ENCODE data around the gene GPR12.

Gene GPR12

GRCh38 chr13:26722321-26722720, 38.3 kb downstream of the GPR12 start:
- Histone ChIP-seq H3K27me3 (no peaks in the 10 kb centered on the region), H3K4me3 (peak overlapping the region; percentile 43; the same call in 1 of the 2 replicates), H3K4me1 (peaks cover 66% of the 10 kb centered on the region), H3K4me2 (peak overlapping the region; percentile 89), H3K36me3 (no peaks in the 10 kb centered on the region), H3K9me3 (peaks cover 6% of the 10 kb centered on the region; the same call in 1 of the 2 replicates), H4K20me1 (no peaks in the 10 kb centered on the region), H3K9ac (no peak overlapping the region), H3K27ac (no peak overlapping the region; the same call in 1 of the 2 replicates)
- no peak for TF ChIP-seq Cebpa-rat (IDR thresholded peaks at IDR 0.05)

GRCh38 chr13:26721251-26722121, 39.1 kb downstream of the GPR12 start:
- Histone ChIP-seq H3K27me3 (no peaks in the 10 kb centered on the region), H3K9ac (peak overlapping the region; percentile 64), H3K4me3 (peak overlapping the region; percentile 43), H3K36me3 (no peaks in the 10 kb centered on the region), H3K27ac (peak overlapping the region; percentile 71), H4K20me1 (no peaks in the 10 kb centered on the region), H3K4me2 (peak overlapping the region; percentile 89), H3K4me1 (peaks cover 57% of the 10 kb centered on the region), H3K9me3 (peaks cover 6% of the 10 kb centered on the region; the same call in 1 of the 2 replicates)
- TF ChIP-seq Cebpa-rat (IDR thresholded peaks at IDR 0.05) = no peak

- Histone ChIP-seq H3K36me3 (no peaks in the 10 kb centered on the region), H3K27me3 (no peaks in the 10 kb centered on the region), H3K9ac (no peak overlapping the region), H3K4me1 (peaks cover 44% of the 10 kb centered on the region), H3K4me3 (no peak overlapping the region), H3K9me3 (no peaks in the 10 kb centered on the region), H3K4me2 (peak overlapping the region; percentile 29), H4K20me1 (no peaks in the 10 kb centered on the region), H3K27ac (no peak overlapping the region)
- TF ChIP-seq Cebpa-rat (IDR thresholded peaks at IDR 0.05) = no peak
Measured at GRCh38 chr13:26719356-26719945, 41.1 kb downstream of the GPR12 start.

- Histone ChIP-seq H3K9ac (no peak overlapping the region), H3K36me3 (no peaks in the 10 kb centered on the region), H3K4me3 (no peak overlapping the region), H4K20me1 (no peaks in the 10 kb centered on the region), H3K27me3 (no peaks in the 10 kb centered on the region), H3K4me2 (peak overlapping the region; percentile 29; the same call in 1 of the 2 replicates), H3K4me1 (peaks cover 44% of the 10 kb centered on the region), H3K27ac (no peak overlapping the region), H3K9me3 (no peaks in the 10 kb centered on the region)
- TF ChIP-seq Cebpa-rat (IDR thresholded peaks at IDR 0.05) = no peak
Measured at GRCh38 chr13:26718872-26719271, 41.7 kb downstream of the GPR12 start.

- Histone ChIP-seq H4K20me1 (no peaks in the 10 kb centered on the region), H3K27ac (no peak overlapping the region), H3K36me3 (no peaks in the 10 kb centered on the region), H3K4me2 (no peak overlapping the region), H3K9me3 (no peaks in the 10 kb centered on the region; the same call in 1 of the 2 replicates), H3K9ac (no peak overlapping the region), H3K4me1 (peaks cover 44% of the 10 kb centered on the region), H3K27me3 (no peaks in the 10 kb centered on the region), H3K4me3 (no peak overlapping the region)
- TF ChIP-seq Cebpa-rat (IDR thresholded peaks at IDR 0.05) = no peak
Measured at GRCh38 chr13:26718146-26718545, 42.4 kb downstream of the GPR12 start.

GRCh38 chr13:26716984-26717383, 43.6 kb downstream of the GPR12 start:
- Histone ChIP-seq H3K4me1 (peaks cover 33% of the 10 kb centered on the region), H4K20me1 (no peaks in the 10 kb centered on the region), H3K9ac (no peak overlapping the region), H3K9me3 (no peaks in the 10 kb centered on the region; the same call in 1 of the 2 replicates), H3K27ac (no peak overlapping the region), H3K4me2 (no peak overlapping the region), H3K4me3 (no peak overlapping the region), H3K27me3 (no peaks in the 10 kb centered on the region), H3K36me3 (no peaks in the 10 kb centered on the region)
- no peak for TF ChIP-seq Cebpa-rat (IDR thresholded peaks at IDR 0.05)

- H3K9ac ChIP-seq = no peak overlapping the region
- H3K27me3 ChIP-seq = no peaks in the 10 kb centered on the region
- H3K27ac ChIP-seq = no peak overlapping the region
- no peaks in the 10 kb centered on the region for H3K36me3 ChIP-seq
- peaks cover 12% of the 10 kb centered on the region for H3K4me1 ChIP-seq
- H4K20me1 ChIP-seq = no peaks in the 10 kb centered on the region
- H3K4me3 ChIP-seq = no peak overlapping the region
- no peak overlapping the region for H3K4me2 ChIP-seq
- TF ChIP-seq Cebpa-rat (IDR thresholded peaks at IDR 0.05) = no peak
- H3K9me3 ChIP-seq = no peaks in the 10 kb centered on the region; the same call in 1 of the 2 replicates
Measured at GRCh38 chr13:26713341-26713740, 47.2 kb downstream of the GPR12 start.

GRCh38 chr13:26711211-26711610, 49.4 kb downstream of the GPR12 start:
- peaks cover 12% of the 10 kb centered on the region for H3K4me1 ChIP-seq
- TF ChIP-seq Cebpa-rat (IDR thresholded peaks at IDR 0.05) = no peak
- H3K27me3 ChIP-seq = no peaks in the 10 kb centered on the region
- no peak overlapping the region for H3K4me3 ChIP-seq
- no peaks in the 10 kb centered on the region for H4K20me1 ChIP-seq
- no peak overlapping the region for H3K27ac ChIP-seq
- H3K36me3 ChIP-seq = no peaks in the 10 kb centered on the region
- H3K9ac ChIP-seq = no peak overlapping the region
- H3K4me2 ChIP-seq = no peak overlapping the region
- H3K9me3 ChIP-seq = no peaks in the 10 kb centered on the region; the same call in 1 of the 2 replicates

GRCh38 chr13:26710166-26710565, 50.4 kb downstream of the GPR12 start:
- no peak overlapping the region for H3K4me2 ChIP-seq
- no peak overlapping the region for H3K4me3 ChIP-seq
- H3K9ac ChIP-seq = no peak overlapping the region
- peaks cover 12% of the 10 kb centered on the region for H3K4me1 ChIP-seq
- no peaks in the 10 kb centered on the region for H4K20me1 ChIP-seq
- H3K27me3 ChIP-seq = no peaks in the 10 kb centered on the region
- TF ChIP-seq Cebpa-rat (IDR thresholded peaks at IDR 0.05) = no peak
- H3K9me3 ChIP-seq = no peaks in the 10 kb centered on the region; the same call in 1 of the 2 replicates
- no peaks in the 10 kb centered on the region for H3K36me3 ChIP-seq
- H3K27ac ChIP-seq = no peak overlapping the region

- Histone ChIP-seq H3K4me3 (no peak overlapping the region), H3K4me1 (peaks cover 12% of the 10 kb centered on the region), H3K36me3 (no peaks in the 10 kb centered on the region), H3K9me3 (no peaks in the 10 kb centered on the region; the same call in 1 of the 2 replicates), H3K27ac (no peak overlapping the region), H4K20me1 (no peaks in the 10 kb centered on the region), H3K4me2 (no peak overlapping the region), H3K27me3 (no peaks in the 10 kb centered on the region), H3K9ac (no peak overlapping the region)
- no peak for TF ChIP-seq Cebpa-rat (IDR thresholded peaks at IDR 0.05)
Measured at GRCh38 chr13:26709461-26709860, 51.1 kb downstream of the GPR12 start.
